B cell (primary cell): Measurements from ENCODE around the gene EGLN1. TPM values are rescaled to one million over a fixed set of nuclear protein-coding genes. Genes with fewer than 3 reads are reported as not detected.

Source experiments
- ATAC-seq: fragments of 200-7000 bp; cut with Tn5 transposase; one replicate; pipeline ENCODE4 v1.10.0; 2021; ENCODE audit warnings: low read depth, mild to moderate bottlenecking, moderate number of reproducible peaks, moderate library complexity
- CTCF ChIA-PET: fragments of 350-600 bp; sonication (Branson Sonifier 250); formaldehyde crosslinking; loops from one replicate; lab custom pipeline; 2021; ENCODE audit warnings: antibody characterized with exemption, inconsistent platforms; lab: Charles Lee
- POLR2A ChIA-PET: fragments of 350-600 bp; sonication (Branson Sonifier 250); formaldehyde crosslinking; loops from one replicate; lab custom pipeline; 2021; ENCODE audit warnings: antibody characterized with exemption; lab: Charles Lee
- DNase-seq: peaks from one replicate; pipeline ENCODE4 v3.0.0; 2013
- H2AFZ ChIP-seq: 2 replicates; pipeline ENCODE4 v1.6.1; 2012; ENCODE audit warnings: mild to moderate bottlenecking, low read depth, low read length; ENCODE audit not compliant: insufficient read depth, poor library complexity, severe bottlenecking
- H3K27ac ChIP-seq, 2 donors: 1 replicate in 1 of 2; 2 replicates in 1 of 2; pipeline ENCODE4 v1.5.1; 2012 to 2013; ENCODE audit warnings: low read length in 2 of 2, mild to moderate bottlenecking in 2 of 2, moderate library complexity in 1 of 2
- H3K27me3 ChIP-seq, 4 experiments: fragments of 200-600 bp in 1 of 4; sonication (generic) in 1 of 4; replicated peaks in 1 of 4; 1 replicate in 2 of 4; 2 replicates in 2 of 4; pipeline versions ENCODE4 v1.6.1 to v1.7.0; 2013 to 2016; ENCODE audit warnings: low read length in 3 of 4, mild to moderate bottlenecking in 2 of 4, mixed read lengths in 1 of 4, moderate library complexity in 1 of 4; ENCODE audit not compliant: insufficient read depth in 4 of 4, control insufficient read depth in 3 of 4; ENCODE audit errors: control extremely low read depth in 1 of 4
- H3K36me3 ChIP-seq, 2 experiments: replicated peaks in 1 of 2; 1 replicate in 1 of 2; 2 replicates in 1 of 2; pipeline versions ENCODE4 v1.6.1 to v1.7.1; 2013; ENCODE audit warnings: low read length in 1 of 2; ENCODE audit not compliant: insufficient read depth in 2 of 2, control insufficient read depth in 1 of 2; ENCODE audit errors: control extremely low read depth in 1 of 2, extremely low read depth in 1 of 2
- H3K4me1 ChIP-seq, 2 donors: fragments of 200-600 bp in 1 of 2; sonication (generic) in 1 of 2; 1 replicate in 1 of 2; 2 replicates in 1 of 2; pipeline versions ENCODE4 v1.5.1 to v1.6.1; 2013 to 2017; ENCODE audit warnings: low read length in 2 of 2; ENCODE audit not compliant: control insufficient read depth in 2 of 2, insufficient read depth in 2 of 2
- H3K4me2 ChIP-seq: replicated peaks from 2 replicates; pipeline ENCODE3; 2012; ENCODE audit warnings: mild to moderate bottlenecking, low read depth, low read length; ENCODE audit not compliant: poor library complexity, severe bottlenecking
- H3K4me3 ChIP-seq, 5 experiments: fragments of 200-600 bp in 1 of 5; sonication (generic) in 1 of 5; 1 replicate in 3 of 5; 2 replicates in 2 of 5; pipeline versions ENCODE4 v1.5.1 to v1.7.0; 2011 to 2016; ENCODE audit warnings: low read length in 4 of 5, mild to moderate bottlenecking in 4 of 5, low read depth in 2 of 5, control low read depth in 1 of 5, moderate library complexity in 1 of 5; ENCODE audit not compliant: insufficient read depth in 1 of 5; ENCODE audit errors: control extremely low read depth in 1 of 5, extremely low read depth in 1 of 5
- H3K79me2 ChIP-seq: fragments of 200-600 bp; sonication (generic); one replicate; pipeline ENCODE4 v1.6.0; 2016; ENCODE audit warnings: low read length; ENCODE audit not compliant: control insufficient read depth, insufficient read depth
- H3K9ac ChIP-seq: fragments of 200-600 bp; sonication (generic); 2 replicates; pipeline ENCODE4 v1.6.1; 2017; ENCODE audit warnings: mild to moderate bottlenecking, low read length, moderate library complexity
- H3K9me3 ChIP-seq, 3 donors: one replicate each; pipeline versions ENCODE4 v1.6.1 to v1.7.1; 2013; ENCODE audit warnings: low read length in 2 of 3; ENCODE audit not compliant: control insufficient read depth in 2 of 3, insufficient read depth in 1 of 3; ENCODE audit errors: control extremely low read depth in 1 of 3
- H4K20me1 ChIP-seq: 2 replicates; pipeline ENCODE4 v1.6.0; 2012; ENCODE audit warnings: mild to moderate bottlenecking, low read length; ENCODE audit not compliant: insufficient read depth, control insufficient read depth, poor library complexity, severe bottlenecking
- H3K27ac Mint-ChIP-seq: one replicate; pipeline ENCODE4 v1.8.0; 2021; ENCODE audit warnings: mixed read lengths
- H3K27me3 Mint-ChIP-seq: one replicate; pipeline ENCODE4 v1.8.0; 2021; ENCODE audit warnings: mixed read lengths
- H3K4me1 Mint-ChIP-seq: one replicate; pipeline ENCODE4 v1.8.0; 2021; ENCODE audit warnings: mixed read lengths
- H3K4me3 Mint-ChIP-seq: one replicate; pipeline ENCODE4 v1.8.0; 2021; ENCODE audit warnings: mixed read lengths
- H3K9me3 Mint-ChIP-seq: one replicate; pipeline ENCODE4 v1.8.0; 2022; ENCODE audit warnings: mixed read lengths; ENCODE audit not compliant: insufficient read depth
- CTCF ChIP-seq: fragments of 200-600 bp; IDR thresholded peaks from one replicate; pipeline ENCODE4 v1.8.0; 2022; ENCODE audit warnings: antibody characterized with exemption, mild to moderate bottlenecking
- EZH2 ChIP-seq: IDR thresholded peaks from 2 replicates; pipeline ENCODE4 v1.6.1; 2012; ENCODE audit warnings: borderline replicate concordance, low read depth, mild to moderate bottlenecking, moderate library complexity, low read length; ENCODE audit not compliant: insufficient read depth, poor library complexity, severe bottlenecking
- WGBS: methylation state at CpG from one replicate; pipeline ENCODE4 v1.1.5; 2013; ENCODE audit warnings: missing lambda C conversion rate; ENCODE audit not compliant: insufficient coverage; 5-methylcytosine and 5-hydroxymethylcytosine counted together
- intact Hi-C: fragments of 100-400 bp; cut with micrococcal nuclease; formaldehyde crosslinking; loops from one replicate; pipeline ENCODE4 v1.10.0; 2022
- polyA plus RNA-seq: library from polyadenylated mRNA; depleted of rRNA; stranded (reverse); fragments of >200 nt; gene quantifications from 2 replicates; pipeline ENCODE4 v1.2.3, GENCODE V29; 2012
- total RNA-seq, 2 donors: library from RNA; stranded (reverse); fragments of 120-200 nt in 1 of 2; gene quantifications; 1 replicate in 1 of 2; 2 replicates in 1 of 2; pipeline versions ENCODE4 v1.2.3 to v1.2.4, GENCODE V29; 2013 to 2022

The EGLN1 gene
- total and polyA plus RNA-seq, 2 donors (not counting 1 experiment from before 2014, with no cell fraction given): 7.5 to 18.5 TPM

- H3K27me3 Mint-ChIP-seq: no peaks in the 10 kb centered on the region
- H4K20me1 ChIP-seq: peaks cover 72% of the 10 kb centered on the region
- H3K79me2 ChIP-seq: peaks cover 88% of the 10 kb centered on the region
- no peak overlapping the region for H3K4me3 ChIP-seq
- no peaks in the 10 kb centered on the region for H3K36me3 ChIP-seq
- H3K9me3 ChIP-seq: no peaks in the 10 kb centered on the region
- H3K27me3 ChIP-seq: no peaks in the 10 kb centered on the region
- H2AFZ ChIP-seq: no peak overlapping the region
- no peak overlapping the region for H3K27ac Mint-ChIP-seq
- TF ChIP-seq EZH2 (no peak), CTCF (no peak)
- peaks cover 35% of the 10 kb centered on the region for H3K4me1 Mint-ChIP-seq
- CTCF ChIA-PET: no interaction called here
- 100% methylated on average over 1 of the region's 6 CpGs for WGBS
- intact Hi-C loops: no loop called here
- H3K9ac ChIP-seq: no peak overlapping the region
- H3K4me1 ChIP-seq: peaks cover 0 to 3% of the 10 kb centered on the region in 2 donors
- POLR2A ChIA-PET: no interaction called here
- no peaks in the 10 kb centered on the region for H3K9me3 Mint-ChIP-seq
- no peak overlapping the region for H3K4me3 Mint-ChIP-seq
- no peak overlapping the region for H3K27ac ChIP-seq
- ATAC-seq: no peak
- DNase-seq: no peak
- no peak overlapping the region for H3K4me2 ChIP-seq
Measured at GRCh38 chr1:231384696-231385415, 37.2 kb downstream of the EGLN1 start.

GRCh38 chr1:231383159-231383860 is 38.8 kb downstream of the EGLN1 start:
- no peak overlapping the region for H3K27ac Mint-ChIP-seq
- H3K4me3 Mint-ChIP-seq: no peak overlapping the region
- Histone ChIP-seq H3K27me3 (no peaks in the 10 kb centered on the region), H3K79me2 (peaks cover 80% of the 10 kb centered on the region), H3K36me3 (no peaks in the 10 kb centered on the region), H3K4me1 (peaks cover 0 to 6% of the 10 kb centered on the region in 2 donors), H3K4me3 (no peak overlapping the region), H3K9me3 (no peaks in the 10 kb centered on the region), H3K27ac (no peak overlapping the region), H4K20me1 (peaks cover 72% of the 10 kb centered on the region), H3K4me2 (no peak overlapping the region), H2AFZ (no peak overlapping the region), H3K9ac (no peak overlapping the region)
- ChIA-PET CTCF (no interaction called here), POLR2A (no interaction called here)
- TF ChIP-seq EZH2: no peak
- intact Hi-C loops: no loop called here
- ATAC-seq (no peak), DNase-seq (no peak)
- H3K27me3 Mint-ChIP-seq: no peaks in the 10 kb centered on the region
- H3K4me1 Mint-ChIP-seq: peaks cover 40% of the 10 kb centered on the region
- no peaks in the 10 kb centered on the region for H3K9me3 Mint-ChIP-seq
- 97% methylated on average over 3 of the region's 5 CpGs for WGBS
